Kidney epithelial cell (primary cell): Measurements from ENCODE around the gene CDADC1. TPM values are rescaled to one million over a fixed set of nuclear protein-coding genes. Genes with fewer than 3 reads are reported as not detected.

Experiments
- DNase-seq: peaks from one replicate; pipeline ENCODE4 v3.0.0-alpha.2; 2010; ENCODE audit warnings: low read depth
- H3K27me3 ChIP-seq: 2 replicates; pipeline ENCODE4 v1.6.0; 2011; ENCODE audit warnings: low read length; ENCODE audit not compliant: control insufficient read depth, insufficient read depth
- H3K36me3 ChIP-seq: 2 replicates; pipeline ENCODE4 v1.5.1; 2011; ENCODE audit warnings: low read length; ENCODE audit not compliant: control insufficient read depth, insufficient read depth
- H3K4me3 ChIP-seq: 2 replicates; pipeline ENCODE4 v1.5.1; 2011; ENCODE audit warnings: low read depth, mild to moderate bottlenecking, control low read depth, low read length
- CTCF ChIP-seq: IDR thresholded peaks from 2 replicates; pipeline ENCODE4 v1.5.1; 2011; ENCODE audit warnings: mild to moderate bottlenecking, moderate library complexity, low read length, control low read depth, inconsistent platforms; ENCODE audit not compliant: insufficient read depth, poor library complexity, severe bottlenecking
- total RNA-seq: library from RNA; depleted of rRNA; stranded (reverse); fragments of >200 nt; gene quantifications from 2 replicates; pipeline ENCODE4 v1.2.3, GENCODE V29; 2015

The CDADC1 gene
- total RNA-seq, 1 donor from 2014 or later: 7.6 TPM

GRCh38 chr13:49245101-49245500 is 2.6 kb upstream of the CDADC1 start:
- no peak for TF ChIP-seq CTCF
- no peaks in the 10 kb centered on the region for H3K36me3 ChIP-seq
- H3K4me3 ChIP-seq: no peak overlapping the region
- DNase-seq: no peak
- no peaks in the 10 kb centered on the region for H3K27me3 ChIP-seq

GRCh38 chr13:49246850-49247642 is 679 bp upstream of the CDADC1 start:
- Histone ChIP-seq H3K4me3 (peak overlapping the region; percentile 100), H3K27me3 (no peaks in the 10 kb centered on the region), H3K36me3 (peaks cover 2% of the 10 kb centered on the region)
- no peak for TF ChIP-seq CTCF
- DNase-seq: no peak

DNA sequence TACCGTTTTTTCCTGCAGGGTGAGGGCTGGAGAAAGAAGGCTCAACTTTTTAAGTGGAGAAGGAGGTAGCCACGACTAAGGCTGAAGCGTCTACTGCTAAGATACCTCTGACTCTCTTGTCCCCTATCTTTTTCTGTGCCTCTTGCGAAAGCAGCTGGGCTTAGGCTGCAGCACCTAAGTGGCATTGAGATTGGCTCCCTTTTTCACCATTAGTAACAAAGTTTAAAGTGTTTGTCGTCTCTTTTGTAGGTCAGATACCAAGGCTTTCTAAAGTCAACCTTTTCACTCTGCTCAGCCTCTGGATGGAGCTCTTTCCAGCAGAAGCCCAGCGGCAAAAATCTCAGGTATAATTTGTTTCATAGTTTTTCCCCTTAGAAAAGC is 887 bp downstream of the CDADC1 start:
- peak; percentile 36 for TF ChIP-seq CTCF
- Histone ChIP-seq H3K4me3 (peak overlapping the region; percentile 100), H3K27me3 (no peaks in the 10 kb centered on the region), H3K36me3 (peaks cover 2% of the 10 kb centered on the region)
- DNase-seq: no peak

DNA sequence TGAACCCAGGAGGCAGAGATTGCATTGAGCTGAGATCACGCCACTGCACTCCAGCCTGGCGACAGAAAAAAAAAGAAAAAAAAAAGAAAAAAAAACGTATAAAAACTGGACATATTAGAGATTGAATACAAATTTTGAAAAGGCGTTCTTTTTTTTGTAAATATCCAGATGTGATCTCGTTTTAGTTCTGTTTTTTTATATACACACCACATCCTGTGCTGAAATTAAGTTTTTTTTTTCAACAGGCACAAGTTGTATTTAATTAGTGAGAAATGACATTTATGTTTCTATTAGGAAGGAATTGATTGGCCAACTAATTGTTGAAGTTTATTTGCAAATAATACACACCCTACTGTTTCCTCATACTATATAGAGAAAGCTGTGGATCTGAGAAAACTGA is 3.6 kb downstream of the CDADC1 start:
- Histone ChIP-seq H3K27me3 (no peaks in the 10 kb centered on the region), H3K4me3 (no peak overlapping the region), H3K36me3 (peaks cover 2% of the 10 kb centered on the region)
- TF ChIP-seq CTCF: no peak
- no peak for DNase-seq

DNA sequence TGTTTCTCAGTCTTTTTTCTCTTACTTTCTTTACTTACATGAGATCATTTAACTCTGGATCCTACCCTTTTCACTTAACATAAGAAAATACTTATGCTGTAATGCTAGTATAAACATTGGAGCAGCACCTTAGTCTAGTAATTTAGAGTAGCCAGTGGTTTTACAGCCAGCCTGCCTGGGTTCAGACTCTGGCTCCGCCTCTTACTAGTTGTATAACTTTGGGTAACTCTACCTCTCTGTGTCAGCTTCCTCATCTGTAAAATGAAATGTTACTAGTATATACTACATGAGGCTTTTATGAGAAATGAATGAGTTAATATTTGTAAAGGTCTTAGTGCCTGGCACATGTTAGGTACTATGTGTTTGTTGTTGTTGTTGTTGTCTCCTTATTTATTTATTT is 5.6 kb downstream of the CDADC1 start:
- TF ChIP-seq CTCF: no peak
- no peaks in the 10 kb centered on the region for H3K27me3 ChIP-seq
- DNase-seq: no peak
- peaks cover 2% of the 10 kb centered on the region for H3K36me3 ChIP-seq
- no peak overlapping the region for H3K4me3 ChIP-seq

DNA sequence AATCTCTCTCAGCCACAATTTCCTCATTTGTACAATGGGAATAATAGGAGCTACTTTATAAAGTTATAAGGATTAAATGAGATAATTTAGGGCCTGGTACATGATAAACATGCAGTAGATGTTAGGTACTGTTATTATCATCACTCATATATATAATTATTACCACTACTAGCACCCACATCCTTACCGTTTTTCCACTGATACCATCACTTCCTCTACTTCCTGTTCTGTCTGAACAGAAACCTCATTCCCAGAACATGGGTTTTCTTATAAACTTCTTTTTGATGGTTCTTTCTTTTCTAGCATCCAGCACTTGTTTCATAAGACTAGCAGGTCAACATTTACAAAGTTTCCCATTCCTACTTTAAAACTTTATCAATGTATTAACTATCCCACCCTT is 6.3 kb downstream of the CDADC1 start:
- TF ChIP-seq CTCF: no peak
- Histone ChIP-seq H3K4me3 (no peak overlapping the region), H3K36me3 (peaks cover 2% of the 10 kb centered on the region), H3K27me3 (no peaks in the 10 kb centered on the region)
- no peak for DNase-seq
